Smooth muscle cell (in vitro differentiated cells): ENCODE results near the gene NINL. TPM values are rescaled to one million over a fixed set of nuclear protein-coding genes. Genes with fewer than 3 reads are reported as not detected.

ENCODE experiments used
- DNase-seq: peaks from one replicate; lab custom pipeline; 2025; ENCODE audit not compliant: unreplicated experiment; lab: John Stamatoyannopoulos, UW
- H2AFZ ChIP-seq: fragments of 200-600 bp; sonication (generic); 2 replicates; pipeline ENCODE4 v1.6.0; 2016; ENCODE audit warnings: antibody characterized with exemption, low read depth, mild to moderate bottlenecking
- H3F3A ChIP-seq: fragments of 200-600 bp; sonication (generic); 2 replicates; pipeline ENCODE4 v1.6.0; 2017; ENCODE audit warnings: antibody characterized with exemption, low read depth
- H3K27ac ChIP-seq: fragments of 200-600 bp; sonication (generic); 2 replicates; pipeline ENCODE4 v1.5.1; 2016; ENCODE audit warnings: low read depth, mild to moderate bottlenecking
- H3K27me3 ChIP-seq: fragments of 200-600 bp; sonication (generic); 2 replicates; pipeline ENCODE4 v1.6.1; 2016; ENCODE audit warnings: low read depth, mild to moderate bottlenecking
- H3K36me3 ChIP-seq: fragments of 200-600 bp; sonication (generic); 2 replicates; pipeline ENCODE4 v1.5.1; 2016; ENCODE audit warnings: low read depth
- H3K4me1 ChIP-seq: fragments of 200-600 bp; sonication (generic); 2 replicates; pipeline ENCODE4 v1.5.1; 2016; ENCODE audit warnings: low read depth
- H3K4me2 ChIP-seq: fragments of 200-600 bp; sonication (generic); 2 replicates; pipeline ENCODE4 v1.6.0; 2016; ENCODE audit warnings: mild to moderate bottlenecking
- H3K4me3 ChIP-seq: fragments of 200-600 bp; sonication (generic); 2 replicates; pipeline ENCODE4 v1.5.1; 2016; ENCODE audit warnings: mild to moderate bottlenecking
- H3K79me2 ChIP-seq: fragments of 200-600 bp; sonication (generic); 2 replicates; pipeline ENCODE4 v1.6.0; 2016; ENCODE audit warnings: low read depth, mild to moderate bottlenecking
- H3K9ac ChIP-seq: fragments of 200-600 bp; sonication (generic); 2 replicates; pipeline ENCODE4 v1.6.0; 2016; ENCODE audit warnings: low read depth
- H3K9me3 ChIP-seq: fragments of 200-600 bp; sonication (generic); replicated peaks from 2 replicates; pipeline ENCODE4 v1.5.1; 2016; ENCODE audit warnings: low read depth
- H4K20me1 ChIP-seq: fragments of 200-600 bp; sonication (generic); 2 replicates; pipeline ENCODE4 v1.6.0; 2016; ENCODE audit warnings: low read depth
- WGBS: methylation state at CpG from one replicate; pipeline ENCODE4 v1.1.7; 2016; ENCODE audit warnings: low lambda C conversion rate; 5-methylcytosine and 5-hydroxymethylcytosine counted together
- polyA plus RNA-seq: library from polyadenylated mRNA; unstranded; fragments of >200 nt; fragmentation: Nextera tagmentation; extraction: Ambion mirVana; gene quantifications from 2 replicates; pipeline ENCODE4 v1.2.1, GENCODE V29; 2016
- total RNA-seq: library from RNA; depleted of rRNA; stranded (reverse); fragments of >200 nt; gene quantifications from 2 replicates; pipeline ENCODE4 v1.2.3, GENCODE V29; 2014
- TF ChIP-seq, protein P1 (sequence below): fragments of 200-600 bp; sonication (generic); IDR thresholded peaks from 2 replicates; pipeline ENCODE4 v1.5.1; 2017; ENCODE audit warnings: borderline replicate concordance, mild to moderate bottlenecking, antibody characterized with exemption; ENCODE audit not compliant: insufficient read depth, poor library complexity, severe bottlenecking

Gene NINL
- total and polyA plus RNA-seq, 2 experiments from 2014 or later: 10.7 to 12.2 TPM

GRCh38 chr20:25479638-25480037, 105.7 kb downstream of the NINL start:
- TF ChIP-seq, protein P1, sequence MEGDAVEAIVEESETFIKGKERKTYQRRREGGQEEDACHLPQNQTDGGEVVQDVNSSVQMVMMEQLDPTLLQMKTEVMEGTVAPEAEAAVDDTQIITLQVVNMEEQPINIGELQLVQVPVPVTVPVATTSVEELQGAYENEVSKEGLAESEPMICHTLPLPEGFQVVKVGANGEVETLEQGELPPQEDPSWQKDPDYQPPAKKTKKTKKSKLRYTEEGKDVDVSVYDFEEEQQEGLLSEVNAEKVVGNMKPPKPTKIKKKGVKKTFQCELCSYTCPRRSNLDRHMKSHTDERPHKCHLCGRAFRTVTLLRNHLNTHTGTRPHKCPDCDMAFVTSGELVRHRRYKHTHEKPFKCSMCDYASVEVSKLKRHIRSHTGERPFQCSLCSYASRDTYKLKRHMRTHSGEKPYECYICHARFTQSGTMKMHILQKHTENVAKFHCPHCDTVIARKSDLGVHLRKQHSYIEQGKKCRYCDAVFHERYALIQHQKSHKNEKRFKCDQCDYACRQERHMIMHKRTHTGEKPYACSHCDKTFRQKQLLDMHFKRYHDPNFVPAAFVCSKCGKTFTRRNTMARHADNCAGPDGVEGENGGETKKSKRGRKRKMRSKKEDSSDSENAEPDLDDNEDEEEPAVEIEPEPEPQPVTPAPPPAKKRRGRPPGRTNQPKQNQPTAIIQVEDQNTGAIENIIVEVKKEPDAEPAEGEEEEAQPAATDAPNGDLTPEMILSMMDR: no peak
- no peaks in the 10 kb centered on the region for H3K36me3 ChIP-seq
- no peak overlapping the region for H3K27ac ChIP-seq
- H3K9ac ChIP-seq: no peak overlapping the region
- no peaks in the 10 kb centered on the region for H3K27me3 ChIP-seq
- peaks cover 8% of the 10 kb centered on the region for H4K20me1 ChIP-seq
- no peaks in the 10 kb centered on the region for H3K9me3 ChIP-seq
- 96% methylated on average over 5 of the region's 5 CpGs for WGBS
- H3F3A ChIP-seq: no peaks in the 10 kb centered on the region
- no peak for DNase-seq
- H3K79me2 ChIP-seq: no peaks in the 10 kb centered on the region
- no peak overlapping the region for H2AFZ ChIP-seq
- no peak overlapping the region for H3K4me2 ChIP-seq
- no peak overlapping the region for H3K4me3 ChIP-seq
- H3K4me1 ChIP-seq: no peaks in the 10 kb centered on the region

- no peak for DNase-seq
- Histone ChIP-seq H3K4me3 (no peak overlapping the region), H3K9ac (no peak overlapping the region), H3K4me1 (no peaks in the 10 kb centered on the region), H3K27ac (no peak overlapping the region), H2AFZ (no peak overlapping the region), H4K20me1 (peaks cover 8% of the 10 kb centered on the region), H3K27me3 (no peaks in the 10 kb centered on the region), H3K36me3 (no peaks in the 10 kb centered on the region), H3F3A (no peaks in the 10 kb centered on the region), H3K4me2 (no peak overlapping the region), H3K79me2 (no peaks in the 10 kb centered on the region), H3K9me3 (no peaks in the 10 kb centered on the region)
- TF ChIP-seq, protein P1: no peak
- 95% methylated on average over 24 of the region's 24 CpGs for WGBS
Measured at GRCh38 chr20:25478889-25479568, 106.3 kb downstream of the NINL start.

- no peaks in the 10 kb centered on the region for H3K79me2 ChIP-seq
- H3K9ac ChIP-seq: no peak overlapping the region
- no peak overlapping the region for H3K4me2 ChIP-seq
- H3K4me1 ChIP-seq: no peaks in the 10 kb centered on the region
- no peaks in the 10 kb centered on the region for H3K27me3 ChIP-seq
- no peaks in the 10 kb centered on the region for H3K36me3 ChIP-seq
- no peak overlapping the region for H3K4me3 ChIP-seq
- H3K27ac ChIP-seq: no peak overlapping the region
- DNase-seq: no peak
- peaks cover 3% of the 10 kb centered on the region for H4K20me1 ChIP-seq
- H3K9me3 ChIP-seq: no peaks in the 10 kb centered on the region
- WGBS: 97% methylated on average over 28 of the region's 28 CpGs
- H2AFZ ChIP-seq: no peak overlapping the region
- TF ChIP-seq, protein P1: no peak
- no peaks in the 10 kb centered on the region for H3F3A ChIP-seq
Measured at GRCh38 chr20:25477014-25477882, 108.1 kb downstream of the NINL start.
